T-helper 1 cell treated with Interleukin-12 subunit alpha and Interleukin-12 subunit beta and Interleukin-4 antibody, amounts not matched to agents 30 μg/mL and 1 μg/mL, for 36 hours (primary cell): Measurements from ENCODE around the gene POLR3E.
"Not testable (repeated sequence)": the region's sequence is repeated elsewhere in the genome, so short reads cannot be mapped to it uniquely, and the experiment has no call there.

Source experiments
- H3K27ac Mint-ChIP-seq: one replicate; pipeline ENCODE4 v1.8.0; 2021; ENCODE audit warnings: mild to moderate bottlenecking, mixed read lengths
- H3K27me3 Mint-ChIP-seq: one replicate; pipeline ENCODE4 v1.8.0; 2021; ENCODE audit warnings: low read depth, mixed read lengths
- H3K36me3 Mint-ChIP-seq: one replicate; pipeline ENCODE4 v1.8.0; 2021; ENCODE audit warnings: low read depth, mixed read lengths
- H3K4me1 Mint-ChIP-seq: one replicate; pipeline ENCODE4 v1.8.0; 2021; ENCODE audit warnings: low read depth, mixed read lengths
- H3K4me3 Mint-ChIP-seq: one replicate; pipeline ENCODE4 v1.8.0; 2021; ENCODE audit warnings: mild to moderate bottlenecking, moderate library complexity, mixed read lengths
- H3K9me3 Mint-ChIP-seq: one replicate; pipeline ENCODE4 v1.8.0; 2021; ENCODE audit warnings: mixed read lengths

Gene POLR3E

GRCh38 chr16:22352140-22352539 lies 54.9 kb downstream of the POLR3E start:
- Mint-ChIP-seq H3K27ac (peak overlapping the region; percentile 52), H3K4me3 (no peak overlapping the region), H3K27me3 (no peaks in the 10 kb centered on the region), H3K4me1 (peaks cover 35% of the 10 kb centered on the region), H3K9me3 (no peaks in the 10 kb centered on the region), H3K36me3 (peaks cover 49% of the 10 kb centered on the region)

GRCh38 chr16:22352723-22353122 lies 55.5 kb downstream of the POLR3E start:
- H3K36me3 Mint-ChIP-seq = peaks cover 45% of the 10 kb centered on the region
- no peaks in the 10 kb centered on the region for H3K27me3 Mint-ChIP-seq
- peak overlapping the region; percentile 52 for H3K27ac Mint-ChIP-seq
- peaks cover 39% of the 10 kb centered on the region for H3K4me1 Mint-ChIP-seq
- H3K4me3 Mint-ChIP-seq = no peak overlapping the region
- H3K9me3 Mint-ChIP-seq = no peaks in the 10 kb centered on the region

GRCh38 chr16:22353191-22353919 lies 56.1 kb downstream of the POLR3E start:
- H3K9me3 Mint-ChIP-seq = no peaks in the 10 kb centered on the region
- H3K36me3 Mint-ChIP-seq = peaks cover 45% of the 10 kb centered on the region
- peak overlapping the region; percentile 84 for H3K27ac Mint-ChIP-seq
- peaks cover 45% of the 10 kb centered on the region for H3K4me1 Mint-ChIP-seq
- H3K4me3 Mint-ChIP-seq = peak overlapping the region; percentile 23
- H3K27me3 Mint-ChIP-seq = no peaks in the 10 kb centered on the region

- peak overlapping the region; percentile 23 for H3K4me3 Mint-ChIP-seq
- H3K36me3 Mint-ChIP-seq = peaks cover 40% of the 10 kb centered on the region
- peaks cover 50% of the 10 kb centered on the region for H3K4me1 Mint-ChIP-seq
- peak overlapping the region; percentile 84 for H3K27ac Mint-ChIP-seq
- H3K27me3 Mint-ChIP-seq = no peaks in the 10 kb centered on the region
- H3K9me3 Mint-ChIP-seq = no peaks in the 10 kb centered on the region
Measured at GRCh38 chr16:22353933-22354541, 56.8 kb downstream of the POLR3E start.

- Mint-ChIP-seq H3K9me3 (no peaks in the 10 kb centered on the region), H3K4me3 (no peak overlapping the region), H3K27ac (peak overlapping the region; percentile 82), H3K36me3 (peaks cover 42% of the 10 kb centered on the region), H3K27me3 (no peaks in the 10 kb centered on the region), H3K4me1 (peaks cover 59% of the 10 kb centered on the region)
Measured at GRCh38 chr16:22355487-22355908, 58.3 kb downstream of the POLR3E start.

GRCh38 chr16:22356930-22357634 lies 59.9 kb downstream of the POLR3E start:
- Mint-ChIP-seq H3K4me1 (peaks cover 63% of the 10 kb centered on the region), H3K27me3 (no peaks in the 10 kb centered on the region), H3K9me3 (no peaks in the 10 kb centered on the region), H3K36me3 (peaks cover 36% of the 10 kb centered on the region), H3K27ac (peak overlapping the region; percentile 97), H3K4me3 (peak overlapping the region; percentile 70)

- Mint-ChIP-seq H3K27me3 (no peaks in the 10 kb centered on the region), H3K4me1 (peaks cover 60% of the 10 kb centered on the region), H3K27ac (peak overlapping the region; percentile 97), H3K9me3 (no peaks in the 10 kb centered on the region), H3K36me3 (peaks cover 36% of the 10 kb centered on the region), H3K4me3 (peak overlapping the region; percentile 70)
Measured at GRCh38 chr16:22357635-22357971, 60.4 kb downstream of the POLR3E start.

- Mint-ChIP-seq H3K4me3 (peak overlapping the region; percentile 70), H3K9me3 (no peaks in the 10 kb centered on the region), H3K4me1 (peaks cover 59% of the 10 kb centered on the region), H3K27ac (peak overlapping the region; percentile 97), H3K27me3 (no peaks in the 10 kb centered on the region), H3K36me3 (peaks cover 40% of the 10 kb centered on the region)
Measured at GRCh38 chr16:22358000-22358399, 60.8 kb downstream of the POLR3E start.

GRCh38 chr16:22359679-22360078 lies 62.5 kb downstream of the POLR3E start:
- Mint-ChIP-seq H3K4me3 (no peak overlapping the region), H3K27ac (peak overlapping the region; percentile 74)

GRCh38 chr16:22360963-22361659 lies 63.9 kb downstream of the POLR3E start:
- Mint-ChIP-seq H3K27me3 (no peaks in the 10 kb centered on the region), H3K9me3 (peaks cover 1% of the 10 kb centered on the region), H3K27ac (peak overlapping the region; percentile 75), H3K4me1 (peaks cover 57% of the 10 kb centered on the region), H3K4me3 (no peak overlapping the region), H3K36me3 (peaks cover 53% of the 10 kb centered on the region)

More at GRCh38 chr16:22359679-22360078, 62.5 kb downstream of the POLR3E start:
- Mint-ChIP-seq H3K36me3 (peaks cover 53% of the 10 kb centered on the region), H3K9me3 (no peaks in the 10 kb centered on the region), H3K4me1 (peaks cover 54% of the 10 kb centered on the region), H3K27me3 (no peaks in the 10 kb centered on the region)

- no peak overlapping the region for H3K27ac Mint-ChIP-seq
- H3K4me1 Mint-ChIP-seq = peaks cover 61% of the 10 kb centered on the region
- H3K36me3 Mint-ChIP-seq = peaks cover 63% of the 10 kb centered on the region
- no peak overlapping the region for H3K4me3 Mint-ChIP-seq
- H3K9me3 Mint-ChIP-seq = peaks cover 3% of the 10 kb centered on the region
- H3K27me3 Mint-ChIP-seq = no peaks in the 10 kb centered on the region
Measured at GRCh38 chr16:22364241-22364640, 67.0 kb downstream of the POLR3E start.

GRCh38 chr16:22366371-22366770 lies 69.2 kb downstream of the POLR3E start:
- Mint-ChIP-seq H3K36me3 (peaks cover 54% of the 10 kb centered on the region), H3K4me3 (no peak overlapping the region)

GRCh38 chr16:22366889-22367288 lies 69.7 kb downstream of the POLR3E start:
- peaks cover 68% of the 10 kb centered on the region for H3K4me1 Mint-ChIP-seq
- H3K4me3 Mint-ChIP-seq = no peak overlapping the region
- peaks cover 56% of the 10 kb centered on the region for H3K36me3 Mint-ChIP-seq
- H3K9me3 Mint-ChIP-seq = peaks cover 3% of the 10 kb centered on the region
- H3K27me3 Mint-ChIP-seq = no peaks in the 10 kb centered on the region
- no peak overlapping the region for H3K27ac Mint-ChIP-seq

More at GRCh38 chr16:22366371-22366770, 69.2 kb downstream of the POLR3E start:
- H3K27me3 Mint-ChIP-seq = no peaks in the 10 kb centered on the region
- peak overlapping the region; percentile 60 for H3K27ac Mint-ChIP-seq
- H3K4me1 Mint-ChIP-seq = peaks cover 66% of the 10 kb centered on the region
- peaks cover 3% of the 10 kb centered on the region for H3K9me3 Mint-ChIP-seq

GRCh38 chr16:22368200-22368826 lies 71.1 kb downstream of the POLR3E start:
- H3K27ac Mint-ChIP-seq, H3K4me3 Mint-ChIP-seq, H3K27me3 Mint-ChIP-seq, H3K9me3 Mint-ChIP-seq: not testable (repeated sequence)
- Mint-ChIP-seq H3K4me1 (peaks cover 82% of the 10 kb centered on the region), H3K36me3 (peaks cover 52% of the 10 kb centered on the region)
